GM18519 (cell line): Measurements from ENCODE around the gene PXK.
"Not testable (repeated sequence)": the region's sequence is repeated elsewhere in the genome, so short reads cannot be mapped to it uniquely, and the experiment has no call there.

Source experiments
- ATAC-seq: cut with Tn5 transposase; IDR thresholded peaks from one replicate; pipeline ENCODE4 v1.9.1; 2021; ENCODE audit warnings: mild to moderate bottlenecking, moderate library complexity; ENCODE audit not compliant: unreplicated experiment, low FRiP score

PXK gene

GRCh38 chr3:58322793-58323192 is 9.9 kb upstream of the PXK start:
- ATAC-seq, result no peak

- ATAC-seq, result no peak
These were observed 8.9 kb upstream of the PXK start for GRCh38 chr3:58323529-58324390.

GRCh38 chr3:58324391-58325390 is 8.0 kb upstream of the PXK start:
- ATAC-seq, result no peak

GRCh38 chr3:58325525-58325992 is 7.1 kb upstream of the PXK start:
- no peak for ATAC-seq

GRCh38 chr3:58326267-58326900 is 6.3 kb upstream of the PXK start:
- ATAC-seq, result no peak

- ATAC-seq, result no peak
These were observed 3.4 kb upstream of the PXK start for GRCh38 chr3:58329150-58329921.

- ATAC-seq, result no peak
These were observed 2.7 kb upstream of the PXK start for GRCh38 chr3:58329922-58330413.

GRCh38 chr3:58331593-58332152 is 1.0 kb upstream of the PXK start:
- ATAC-seq, result no peak

GRCh38 chr3:58333206-58334012 is 717 bp downstream of the PXK start:
- no peak for ATAC-seq

- no peak for ATAC-seq
These were observed 1.3 kb downstream of the PXK start for GRCh38 chr3:58334013-58334321.

GRCh38 chr3:58334506-58334884 is 1.8 kb downstream of the PXK start:
- no peak for ATAC-seq

GRCh38 chr3:58335652-58335947 is 2.9 kb downstream of the PXK start:
- ATAC-seq, result no peak

- no peak for ATAC-seq
These were observed 3.6 kb downstream of the PXK start for GRCh38 chr3:58336135-58336882.

GRCh38 chr3:58337190-58337589 is 4.5 kb downstream of the PXK start:
- no peak for ATAC-seq

- ATAC-seq, result not testable (repeated sequence)
These were observed 6.5 kb downstream of the PXK start for GRCh38 chr3:58339146-58339545.

- no peak for ATAC-seq
These were observed 8.0 kb downstream of the PXK start for GRCh38 chr3:58340594-58341244.

- ATAC-seq, result no peak
These were observed 8.7 kb downstream of the PXK start for GRCh38 chr3:58341376-58341775.

- no peak for ATAC-seq
These were observed 10.0 kb downstream of the PXK start for GRCh38 chr3:58342676-58343075.
